ENCODE measurements around the gene TM4SF4.

TM4SF4 gene

DNA sequence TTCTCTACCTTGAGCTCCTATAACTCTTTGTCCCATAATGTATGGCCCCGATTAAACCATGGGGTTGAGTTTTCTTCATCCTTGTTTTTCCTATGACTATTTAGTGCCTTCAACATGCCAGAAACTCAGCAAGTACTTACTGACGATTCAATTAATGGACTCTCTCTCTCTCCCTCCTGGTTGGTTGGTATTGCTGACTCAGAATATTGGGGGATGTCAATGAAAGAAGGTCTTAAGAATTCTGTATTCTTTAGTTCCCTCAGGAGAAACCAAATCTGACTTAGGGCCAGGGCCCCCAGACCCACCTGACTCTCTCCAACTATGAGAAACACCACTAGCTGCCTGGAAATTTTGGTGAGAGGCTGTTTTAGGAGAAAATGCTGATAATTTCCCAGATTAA lies 40.8 kb downstream of the TM4SF4 start:
- no peak for DNase-seq

DNA sequence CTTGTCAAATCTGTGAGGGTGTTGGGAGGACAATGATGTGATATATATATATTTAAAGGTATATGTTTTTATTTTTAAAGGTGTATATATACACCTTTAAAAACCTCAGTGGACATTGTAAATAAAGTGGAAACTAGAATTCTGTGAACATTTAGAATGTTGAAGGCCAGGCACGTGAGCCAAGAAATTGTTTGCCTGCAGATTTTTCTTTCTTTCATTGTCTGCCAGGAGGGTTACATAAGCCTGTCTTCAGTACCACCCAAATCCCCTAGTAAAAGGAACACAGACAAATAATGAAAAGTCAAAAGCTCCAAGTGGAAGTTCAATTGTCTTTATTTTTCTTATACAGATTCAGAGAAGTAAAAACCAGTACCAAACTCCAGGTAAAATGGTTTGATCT lies 42.4 kb downstream of the TM4SF4 start:
- DNase-seq: no peak

DNA sequence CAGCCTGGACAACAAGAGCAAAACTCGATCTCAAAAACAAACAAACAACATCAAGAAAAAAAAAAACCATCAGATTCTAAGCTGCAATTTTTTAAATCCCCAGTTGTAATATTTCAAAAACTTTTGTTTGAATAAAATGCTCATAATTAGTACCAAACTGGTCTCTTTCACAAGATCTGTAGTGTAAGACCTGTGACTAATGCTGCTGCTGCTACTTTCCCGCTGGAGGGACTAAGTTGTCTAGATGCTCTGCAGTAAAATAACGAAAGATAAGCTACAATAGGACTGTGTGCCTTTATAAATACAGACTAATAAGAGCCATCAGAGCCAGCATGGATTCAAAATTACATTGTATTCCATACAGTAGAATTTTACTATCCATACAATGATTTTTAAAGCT lies 45.4 kb downstream of the TM4SF4 start:
- no peak for DNase-seq

DNA sequence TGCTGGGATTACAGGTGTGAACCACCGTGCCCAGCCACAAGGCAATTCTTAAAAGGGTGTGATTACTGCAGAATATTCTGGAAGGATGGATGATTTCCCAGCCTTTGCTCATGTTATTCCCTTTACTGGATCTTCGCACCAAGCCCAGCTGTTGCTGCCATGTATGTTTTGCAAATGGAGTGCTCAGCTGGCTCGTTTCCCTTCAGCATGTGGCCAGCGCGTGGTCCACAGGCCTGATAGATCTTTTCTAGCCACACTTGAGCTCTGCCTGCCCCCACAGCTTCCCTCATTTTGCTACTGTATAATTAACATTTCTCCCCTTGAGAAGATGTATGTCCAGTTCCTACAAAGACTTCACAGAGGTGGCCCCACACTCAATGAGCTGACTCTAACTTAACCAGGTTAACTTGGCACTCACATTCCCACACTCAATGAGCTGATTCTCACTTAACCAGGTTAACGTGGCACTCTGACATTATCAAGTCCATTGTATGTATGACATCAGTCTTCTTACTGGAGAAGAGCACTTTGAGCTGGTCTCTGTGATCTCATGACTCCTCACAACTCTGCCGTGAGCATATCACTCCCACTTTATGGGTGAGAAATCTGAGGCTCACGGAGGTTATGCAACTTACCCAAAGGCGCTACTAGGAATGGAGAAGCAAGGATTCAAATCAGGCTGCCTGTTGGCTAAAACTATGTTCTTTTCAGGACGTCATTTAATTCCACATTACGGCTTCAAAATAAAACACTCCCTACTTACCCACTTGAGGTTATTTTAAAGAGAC lies 49.2 kb downstream of the TM4SF4 start:
- DNase-seq: no peak

DNA sequence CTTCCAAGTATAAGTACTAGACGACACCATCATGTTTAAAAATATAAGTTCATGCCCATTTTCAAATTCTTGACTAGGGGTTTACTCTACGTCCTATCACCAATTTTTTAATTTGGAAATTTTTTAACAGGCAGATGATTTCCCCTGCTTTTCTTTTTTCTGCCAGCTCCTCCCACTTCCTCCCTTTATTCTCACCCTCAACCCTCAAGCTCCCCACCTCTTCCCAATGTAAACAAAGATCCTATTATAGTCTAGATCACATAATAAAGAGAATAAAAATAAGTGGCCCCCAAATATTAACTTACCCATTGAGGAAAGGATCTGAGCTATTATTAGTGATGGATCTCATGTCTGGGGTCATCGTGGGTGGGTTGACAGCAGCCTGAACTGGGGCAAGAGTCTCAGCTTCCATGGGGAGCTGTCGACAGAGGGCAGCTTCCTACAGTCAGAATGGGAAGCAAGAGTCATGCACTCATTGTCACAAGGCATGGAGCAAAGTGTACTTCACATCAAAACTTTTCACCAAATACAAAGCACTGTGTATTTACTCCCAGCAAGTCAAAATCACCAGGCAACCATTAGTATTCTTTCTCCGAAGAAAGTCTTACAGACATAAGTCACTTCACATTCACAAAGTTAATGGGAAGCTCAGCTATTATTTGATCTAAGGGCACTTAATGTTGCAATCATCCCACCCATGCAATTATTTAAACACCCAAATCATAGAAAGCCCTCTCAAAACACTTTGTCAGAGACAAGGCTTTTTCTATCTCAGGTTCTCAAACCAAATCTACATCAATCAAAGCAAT lies 53.2 kb downstream of the TM4SF4 start:
- no peak for DNase-seq

DNA sequence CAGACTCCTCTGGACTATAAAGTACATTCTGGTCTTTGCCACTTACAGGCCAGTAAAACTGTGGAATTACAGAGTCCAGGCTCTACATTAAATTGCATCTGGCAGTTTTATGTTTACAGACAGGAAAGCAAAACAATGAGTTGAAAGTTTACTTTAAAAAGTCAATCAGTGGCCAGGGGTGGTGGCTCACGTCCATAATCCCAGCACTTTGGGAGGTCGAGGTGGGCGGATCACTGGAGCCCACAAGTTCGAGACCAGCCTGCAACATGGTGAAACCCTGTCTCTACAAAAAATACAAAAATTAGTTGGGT lies 53.8 kb downstream of the TM4SF4 start:
- DNase-seq: no peak

DNA sequence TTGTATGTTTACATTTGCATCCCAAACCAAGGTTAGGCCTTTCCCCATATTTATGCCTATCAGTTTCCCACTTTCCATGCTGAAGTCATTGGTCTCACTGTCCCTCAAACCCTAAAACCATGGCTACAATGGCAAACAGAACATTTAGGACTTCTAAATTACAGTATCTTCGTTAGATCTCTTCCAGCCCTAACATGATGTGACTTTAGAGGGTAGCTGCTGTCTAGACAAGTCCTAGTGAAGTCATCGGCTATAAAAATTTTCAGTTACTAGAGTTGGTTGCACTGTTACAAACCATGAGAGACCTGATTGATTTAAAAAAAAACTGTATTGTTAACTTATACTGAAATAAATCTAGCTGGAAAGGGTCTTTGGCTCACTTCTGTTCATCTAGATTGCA lies 54.6 kb downstream of the TM4SF4 start:
- DNase-seq: no peak

DNA sequence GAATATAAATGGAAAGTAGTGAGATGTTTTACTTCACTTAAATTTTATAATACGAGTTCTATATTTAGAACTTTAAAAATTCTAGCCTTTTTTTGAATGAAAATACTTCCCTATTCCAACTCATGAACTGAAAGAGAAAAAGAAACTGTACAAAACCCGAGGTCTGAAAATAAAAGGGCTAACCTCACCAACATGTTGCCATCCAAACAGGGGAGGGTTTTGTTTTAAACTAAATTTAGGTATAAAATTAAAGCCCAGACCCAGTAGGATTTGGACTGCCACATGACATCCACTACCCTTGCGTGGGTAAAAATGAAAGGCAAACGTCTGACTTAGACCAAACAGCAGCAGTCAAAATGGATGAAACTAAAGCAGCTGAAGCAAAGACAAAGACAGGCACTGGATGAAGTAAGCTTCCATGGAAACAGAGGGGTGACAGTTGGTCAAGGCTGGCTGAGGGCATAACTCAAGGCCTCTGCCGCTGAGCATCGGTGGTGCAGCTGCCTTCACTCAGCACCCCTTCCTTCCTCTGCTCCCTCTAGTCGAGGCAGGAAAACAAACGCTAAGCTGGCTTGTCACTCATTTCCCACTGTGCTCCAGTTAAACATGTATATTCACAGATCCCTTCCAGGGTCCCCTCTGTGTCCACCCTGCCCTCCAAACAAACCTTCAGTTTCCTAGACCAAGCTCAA lies 58.1 kb downstream of the TM4SF4 start:
- no peak for DNase-seq

DNA sequence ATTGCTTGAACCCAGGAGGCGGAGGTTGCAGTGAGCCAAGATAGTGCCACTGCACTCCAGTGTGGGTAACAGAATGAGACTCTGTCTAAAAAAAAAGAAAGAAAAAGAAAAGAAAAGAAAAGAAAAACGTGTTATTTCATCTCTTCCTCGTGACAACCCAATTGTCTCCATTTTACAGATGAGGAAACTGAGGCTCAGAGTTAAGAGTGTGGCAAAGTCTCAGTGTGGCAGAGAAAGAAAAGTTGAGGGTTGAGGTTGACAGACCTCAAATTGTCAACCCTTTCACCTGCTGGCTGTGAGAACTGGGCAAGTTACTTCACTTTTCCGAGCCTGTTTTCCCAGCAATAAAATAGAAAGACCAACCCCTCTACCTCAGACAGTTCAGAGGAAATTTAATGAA lies 59.6 kb downstream of the TM4SF4 start:
- no peak for DNase-seq

DNA sequence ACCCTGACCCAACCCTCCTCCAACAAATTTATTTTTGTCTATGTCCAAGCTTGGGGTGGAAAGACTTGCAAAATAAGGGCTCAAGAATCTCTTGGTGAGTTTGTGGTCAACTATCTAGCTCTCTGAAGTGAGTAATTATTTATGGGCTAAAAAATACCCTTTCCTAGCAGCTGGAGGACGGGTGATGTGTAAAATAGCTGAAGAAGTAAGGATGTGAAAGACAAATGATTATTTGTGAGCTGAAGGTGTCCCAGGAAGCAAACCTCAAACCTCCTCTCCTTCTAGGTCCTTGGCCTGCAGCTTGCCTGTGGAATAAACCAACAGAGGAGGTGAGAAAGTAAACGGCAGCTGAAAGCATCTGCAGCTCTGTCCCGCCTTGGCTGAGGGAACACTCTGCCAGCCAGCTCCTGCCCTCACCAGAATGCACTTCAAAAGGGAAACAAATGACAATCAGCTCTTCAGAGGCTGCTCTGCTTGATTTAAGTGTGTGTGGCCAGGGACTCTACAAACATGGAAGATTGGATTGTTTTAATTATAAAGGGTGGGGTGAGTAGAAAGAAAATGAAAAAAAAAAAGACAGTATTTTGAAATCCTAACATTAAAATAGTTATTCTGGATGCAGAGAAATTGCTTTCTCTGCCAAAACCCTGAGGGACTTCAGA lies 60.3 kb downstream of the TM4SF4 start:
- DNase-seq: no peak

DNA sequence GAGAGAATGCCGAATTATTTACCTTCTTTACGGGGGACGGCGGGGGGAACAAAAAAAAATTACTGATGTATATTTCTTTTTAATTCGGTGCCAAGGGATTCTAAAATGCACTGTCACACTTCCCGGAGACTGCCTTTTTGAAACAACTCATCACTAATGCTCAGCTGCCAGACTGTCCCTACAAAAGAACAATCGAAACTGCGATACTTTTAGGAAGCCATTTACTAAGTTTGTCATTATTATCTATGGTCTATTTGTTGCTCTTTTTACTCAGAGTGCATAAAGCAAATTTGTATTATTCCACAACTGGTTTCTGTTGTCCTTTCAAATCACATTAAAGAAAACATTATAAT lies 60.8 kb downstream of the TM4SF4 start:
- no peak for DNase-seq

DNA sequence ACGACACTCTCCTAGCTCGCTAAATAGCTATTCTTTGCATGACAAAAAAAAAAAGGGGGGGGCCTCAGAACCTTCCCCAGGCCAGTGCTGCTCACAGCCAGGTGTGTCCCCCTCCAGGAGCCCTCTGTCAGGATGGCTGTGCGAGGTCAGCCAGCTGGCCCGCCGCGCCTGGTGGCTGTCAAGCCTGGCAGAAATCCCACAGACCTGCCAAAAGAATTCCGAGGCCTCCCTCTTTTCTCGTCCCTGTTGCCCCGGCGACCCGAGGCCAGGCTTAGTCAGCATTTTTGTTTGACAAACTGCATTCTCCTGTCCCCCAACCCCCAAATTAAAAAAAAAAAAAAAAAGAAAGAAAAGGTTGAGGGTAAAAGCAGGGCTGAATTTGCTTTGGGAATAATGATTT lies 61.9 kb downstream of the TM4SF4 start:
- no peak for DNase-seq

DNA sequence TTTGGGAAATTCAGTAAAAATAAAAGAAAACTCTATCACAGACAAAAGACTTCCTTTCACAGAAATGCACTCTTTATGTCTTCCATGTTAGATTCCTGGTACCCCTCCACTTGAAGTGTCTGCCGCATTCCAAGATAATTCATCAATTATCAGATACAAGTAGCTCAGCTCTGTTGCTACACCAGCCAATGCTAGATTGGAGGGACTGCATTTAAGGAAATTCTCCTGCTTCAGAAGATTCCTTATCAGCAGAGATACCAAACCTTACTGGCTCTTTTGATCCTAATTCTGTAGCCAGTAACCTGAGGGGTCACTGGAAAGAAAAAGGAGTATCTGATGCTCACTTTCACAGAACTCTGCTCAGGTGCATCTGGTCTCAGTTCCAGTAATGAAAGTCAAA lies 63.9 kb downstream of the TM4SF4 start:
- no peak for DNase-seq

DNA sequence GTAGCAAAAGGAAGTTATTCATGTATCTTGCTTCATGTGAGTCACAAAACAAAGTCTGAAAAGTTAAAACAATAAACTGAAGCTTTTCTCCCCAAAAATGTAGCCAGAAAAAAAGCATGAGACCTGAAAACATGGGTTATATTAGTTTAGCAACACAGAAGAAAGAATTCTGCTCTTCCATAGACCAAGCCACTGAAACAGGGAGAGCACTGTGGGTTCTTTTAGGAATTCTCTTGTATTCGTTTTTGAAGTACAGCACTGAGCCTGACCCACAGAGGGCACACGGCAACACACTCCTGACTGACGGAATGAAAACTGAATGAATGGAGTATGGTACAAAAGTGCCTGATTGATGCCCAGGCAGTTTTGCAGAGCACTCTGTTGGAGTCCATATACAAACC lies 66.6 kb downstream of the TM4SF4 start:
- DNase-seq: no peak

DNA sequence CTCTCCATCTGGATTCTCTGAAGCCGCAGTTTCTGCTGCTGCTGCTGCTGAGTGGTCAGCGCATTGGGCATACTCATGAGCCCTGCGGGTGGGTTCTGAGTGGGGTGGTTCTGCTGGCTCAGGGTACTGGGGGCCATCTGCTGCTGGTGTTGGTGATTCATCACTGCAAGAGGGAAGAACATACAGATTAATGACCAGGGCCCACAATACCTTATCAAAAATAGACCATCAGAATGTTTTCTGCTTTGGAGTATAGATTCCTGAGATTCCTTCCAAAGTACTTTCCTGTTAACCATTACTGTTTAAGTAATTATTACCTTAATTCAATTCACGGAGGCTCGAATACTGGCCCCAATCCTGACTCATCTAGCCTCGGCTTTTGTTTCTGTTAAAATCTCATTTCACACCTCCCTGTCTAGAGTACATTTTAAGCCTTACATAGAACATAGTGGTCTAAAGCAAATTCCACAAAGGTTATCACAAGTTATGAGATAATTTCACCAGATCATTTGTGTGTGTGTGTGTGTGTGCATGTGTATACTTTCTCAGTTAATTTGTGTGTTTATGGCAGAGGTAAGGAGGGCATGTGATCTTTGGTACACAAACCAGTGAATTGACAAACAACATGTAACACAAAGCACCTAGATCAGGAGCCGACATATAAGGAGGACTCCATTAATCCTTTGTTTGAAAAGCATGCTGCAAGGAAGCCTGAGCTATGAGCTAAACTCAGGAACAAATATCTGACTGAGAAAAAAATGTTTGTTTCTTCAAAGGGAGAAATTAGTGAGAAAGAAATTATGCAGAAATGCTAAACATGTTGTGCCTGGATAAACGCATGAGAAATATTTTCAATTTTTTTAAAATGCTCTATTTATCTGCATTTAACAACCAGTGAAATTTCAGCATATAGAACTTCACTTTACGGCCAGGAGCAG lies 68.1 kb downstream of the TM4SF4 start:
- DNase-seq: no peak

DNA sequence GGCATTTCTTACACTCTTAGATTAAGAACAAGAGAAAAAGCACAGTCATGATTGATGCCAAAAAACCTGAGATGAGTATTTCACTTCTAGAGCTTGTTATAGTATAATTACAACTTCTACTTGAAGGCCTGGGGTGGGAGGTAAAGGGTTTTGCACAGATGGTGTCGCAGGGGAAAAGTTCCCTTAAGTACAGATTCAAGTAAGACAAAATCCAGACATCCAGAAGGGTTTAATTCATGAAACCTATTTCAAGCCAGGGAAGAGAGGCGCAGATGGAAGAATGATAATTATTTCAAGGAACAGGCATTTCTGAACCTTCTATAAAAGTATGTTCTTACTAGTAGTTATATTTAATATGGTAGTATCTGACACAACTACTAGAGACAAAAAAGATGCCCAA lies 70.6 kb downstream of the TM4SF4 start:
- no peak for DNase-seq

DNA sequence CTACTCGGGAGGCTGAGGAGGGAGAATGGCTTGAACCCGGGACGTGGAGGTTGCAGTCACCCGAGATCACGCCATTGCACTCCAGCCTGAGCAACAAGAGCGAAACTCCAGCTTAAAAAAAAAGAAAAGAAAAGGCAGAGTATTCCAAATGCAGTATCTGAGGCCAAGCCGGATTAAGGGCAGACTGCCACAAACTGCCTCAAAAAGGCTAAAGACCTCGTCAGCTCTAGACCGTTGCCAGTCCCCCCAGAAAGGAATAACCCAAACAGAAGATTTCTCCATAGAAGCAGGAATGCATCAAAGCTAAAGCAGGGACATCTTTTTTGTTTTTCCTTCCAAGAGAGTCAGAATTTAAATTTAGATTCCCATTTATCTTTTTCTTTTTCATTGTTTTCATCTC lies 72.9 kb downstream of the TM4SF4 start:
- DNase-seq: no peak

DNA sequence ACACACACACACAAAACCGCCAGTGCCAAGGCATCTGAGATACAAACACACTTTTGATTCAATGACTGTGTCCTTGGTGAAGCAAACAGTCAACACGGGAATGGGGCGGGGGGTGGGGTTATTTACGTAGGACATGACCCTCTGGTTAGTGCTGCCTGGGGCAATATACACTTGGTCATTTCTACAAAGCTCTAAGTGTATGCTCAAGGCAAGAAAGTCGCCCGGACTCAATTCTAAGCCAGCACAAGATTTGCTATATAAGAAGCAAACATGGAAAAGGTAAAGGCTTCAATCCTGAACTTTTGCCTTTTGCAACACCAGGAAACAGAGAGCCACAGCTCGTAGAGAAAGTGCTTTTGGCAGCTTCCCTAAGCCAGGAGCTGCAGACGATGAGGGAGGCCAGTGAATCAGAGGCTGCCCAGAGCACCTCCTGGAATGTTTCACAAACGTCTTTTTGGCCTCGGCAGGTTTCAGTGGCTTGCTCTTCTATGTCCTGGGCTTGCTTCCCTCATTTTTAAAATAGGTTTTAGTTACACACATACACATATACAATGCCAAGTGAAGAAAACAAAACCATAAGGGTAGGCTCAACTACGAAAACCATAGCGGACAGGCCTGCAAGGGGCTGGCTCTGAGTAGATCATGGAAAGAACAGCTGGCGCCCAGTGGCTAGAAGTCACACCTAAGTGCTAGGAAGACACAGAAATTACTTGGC lies 73.6 kb downstream of the TM4SF4 start:
- peak; percentile 44 for DNase-seq

DNA sequence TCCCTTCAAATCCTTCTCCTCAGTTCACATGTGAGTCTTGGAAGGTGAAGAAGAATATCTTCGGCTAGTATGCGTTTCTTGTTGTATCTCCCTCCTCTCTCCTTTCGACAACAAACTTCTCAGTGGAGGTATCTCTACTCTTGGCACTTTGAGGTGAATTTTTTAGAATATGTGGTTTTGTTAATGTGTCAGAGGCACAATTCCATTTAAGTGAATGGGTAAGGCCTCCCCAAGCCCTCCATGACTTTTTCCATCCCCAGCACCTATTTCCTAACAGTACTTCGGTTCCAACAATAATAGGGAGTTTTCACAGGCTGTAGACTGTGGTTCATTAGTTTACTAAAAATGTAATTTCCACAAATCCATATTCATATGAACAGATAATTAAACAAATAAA lies 74.2 kb downstream of the TM4SF4 start:
- no peak for DNase-seq

DNA sequence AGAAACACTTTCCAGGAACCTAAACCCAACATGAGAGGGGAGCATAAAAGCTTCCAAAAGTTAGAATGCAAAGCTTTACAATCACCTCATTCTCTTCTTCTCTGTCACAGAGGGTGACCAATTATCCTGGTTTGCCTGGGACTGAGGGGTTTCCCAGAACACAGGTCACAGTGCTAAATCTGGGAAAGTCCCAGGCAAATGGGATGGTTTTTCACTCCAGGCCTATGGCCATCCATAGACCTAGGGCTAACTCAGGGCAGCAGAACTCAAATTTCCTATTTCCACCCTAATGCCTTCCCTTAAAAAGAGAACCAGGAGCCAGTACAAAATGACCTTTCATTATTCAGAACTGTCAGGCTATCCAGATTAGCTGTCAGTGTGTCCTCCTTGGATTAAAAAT lies 77.0 kb downstream of the TM4SF4 start:
- DNase-seq: no peak

DNA sequence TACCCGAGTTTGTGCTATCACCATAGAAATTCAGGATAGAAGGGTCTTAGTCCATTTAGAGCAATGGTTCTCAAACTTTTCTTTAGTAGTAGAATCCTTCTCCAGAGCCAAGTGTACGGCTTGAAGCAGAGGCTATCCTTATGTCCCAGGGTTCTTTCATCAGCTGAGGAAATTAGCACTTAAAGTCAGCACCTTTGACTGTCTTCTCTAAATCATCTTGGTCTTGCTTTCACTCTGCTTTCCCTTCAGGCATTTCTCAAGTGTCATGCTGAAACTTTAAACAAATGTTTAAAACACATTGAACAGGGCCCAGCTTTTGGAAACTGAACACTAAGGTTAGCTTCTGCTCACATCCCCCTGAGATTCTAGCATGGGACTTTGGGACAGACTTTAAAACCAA lies 78.2 kb downstream of the TM4SF4 start:
- DNase-seq: no peak
